Cardiac muscle cell (in vitro differentiated cells and primary cell): Measurements from ENCODE around the gene UVSSA. TPM values are rescaled to one million over a fixed set of nuclear protein-coding genes. Genes with fewer than 3 reads are reported as not detected.
"Not testable (repeated sequence)": the region's sequence is repeated elsewhere in the genome, so short reads cannot be mapped to it uniquely, and the experiment has no call there.

Experiments
- DNase-seq, 2 donors: peaks; one replicate each; pipeline versions ENCODE4 v3.0.0 to v3.0.0-alpha.2; 2010 to 2017; ENCODE audit warnings: low read depth in 1 of 2, low spot score in 1 of 2
- H3K27ac ChIP-seq: fragments of 200-600 bp; sonication (generic); 2 replicates; pipeline ENCODE4 v1.5.1; 2016
- H3K27me3 ChIP-seq: fragments of 200-600 bp; sonication (generic); 2 replicates; pipeline ENCODE4 v1.6.0; 2016; ENCODE audit warnings: control low read depth
- H3K36me3 ChIP-seq: fragments of 200-600 bp; sonication (generic); 2 replicates; pipeline ENCODE4 v1.5.1; 2016; ENCODE audit warnings: control low read depth
- H3K4me1 ChIP-seq: fragments of 200-600 bp; sonication (generic); 2 replicates; pipeline ENCODE4 v1.8.1; 2017; ENCODE audit warnings: low read depth, mild to moderate bottlenecking, mixed run types
- H3K4me3 ChIP-seq: fragments of 200-600 bp; sonication (generic); 2 replicates; pipeline ENCODE4 v1.5.1; 2016; ENCODE audit warnings: mild to moderate bottlenecking
- H3K9me3 ChIP-seq: fragments of 200-600 bp; sonication (generic); 2 replicates; pipeline ENCODE4 v1.5.1; 2017; ENCODE audit warnings: low read depth, mild to moderate bottlenecking, control low read depth
- CTCF ChIP-seq: IDR thresholded peaks from 2 replicates; pipeline ENCODE4 v1.5.1; 2012; ENCODE audit warnings: low read depth, mild to moderate bottlenecking, low read length
- polyA plus RNA-seq: library from polyadenylated mRNA; unstranded; fragments of >200 nt; fragmentation: Nextera tagmentation; extraction: Ambion mirVana; gene quantifications from 2 replicates; pipeline ENCODE4 v1.2.1, GENCODE V29; 2016
- total RNA-seq: library from RNA; depleted of rRNA; stranded (reverse); fragments of >200 nt; gene quantifications from 2 replicates; pipeline ENCODE4 v1.2.3, GENCODE V29; 2016

Gene UVSSA
- total and polyA plus RNA-seq, 2 experiments from 2014 or later = 7.2 to 14.1 TPM

- DNase-seq = no peak
- H3K36me3 ChIP-seq = peaks cover 13% of the 10 kb centered on the region
- no peak overlapping the region for H3K27ac ChIP-seq
- H3K4me3 ChIP-seq = no peak overlapping the region
- H3K27me3 ChIP-seq = no peaks in the 10 kb centered on the region
- no peaks in the 10 kb centered on the region for H3K9me3 ChIP-seq
- no peak for TF ChIP-seq CTCF
- no peaks in the 10 kb centered on the region for H3K4me1 ChIP-seq
Observed at GRCh38 chr4:1321946-1322650, 24.9 kb upstream of the UVSSA start.

- Histone ChIP-seq H3K9me3 (no peaks in the 10 kb centered on the region), H3K27me3 (no peaks in the 10 kb centered on the region), H3K27ac (no peak overlapping the region), H3K4me3 (no peak overlapping the region), H3K4me1 (no peaks in the 10 kb centered on the region), H3K36me3 (peaks cover 13% of the 10 kb centered on the region)
- no peak for TF ChIP-seq CTCF
- DNase-seq = no peak
Observed at GRCh38 chr4:1323280-1323634, 23.8 kb upstream of the UVSSA start.

GRCh38 chr4:1323635-1324442 is 23.2 kb upstream of the UVSSA start:
- no peaks in the 10 kb centered on the region for H3K27me3 ChIP-seq
- DNase-seq = peak in 1 of 2 donors; percentile 44
- no peaks in the 10 kb centered on the region for H3K4me1 ChIP-seq
- peaks cover 13% of the 10 kb centered on the region for H3K36me3 ChIP-seq
- no peak for TF ChIP-seq CTCF
- H3K9me3 ChIP-seq = no peaks in the 10 kb centered on the region
- H3K27ac ChIP-seq = no peak overlapping the region
- no peak overlapping the region for H3K4me3 ChIP-seq

- not testable (repeated sequence) for H3K4me1 ChIP-seq, H3K4me3 ChIP-seq, DNase-seq, H3K27me3 ChIP-seq, H3K9me3 ChIP-seq, H3K27ac ChIP-seq
- peaks cover 13% of the 10 kb centered on the region for H3K36me3 ChIP-seq
Observed at GRCh38 chr4:1324443-1325175, 22.4 kb upstream of the UVSSA start.

- no peaks in the 10 kb centered on the region for H3K4me1 ChIP-seq
- DNase-seq = no peak
- TF ChIP-seq CTCF = no peak
- H3K27ac ChIP-seq = no peak overlapping the region
- no peaks in the 10 kb centered on the region for H3K9me3 ChIP-seq
- no peak overlapping the region for H3K4me3 ChIP-seq
- peaks cover 13% of the 10 kb centered on the region for H3K36me3 ChIP-seq
- H3K27me3 ChIP-seq = no peaks in the 10 kb centered on the region
Observed at GRCh38 chr4:1325176-1325480, 21.9 kb upstream of the UVSSA start.
